Measurements from ENCODE around the gene MT1E.

DNA sequence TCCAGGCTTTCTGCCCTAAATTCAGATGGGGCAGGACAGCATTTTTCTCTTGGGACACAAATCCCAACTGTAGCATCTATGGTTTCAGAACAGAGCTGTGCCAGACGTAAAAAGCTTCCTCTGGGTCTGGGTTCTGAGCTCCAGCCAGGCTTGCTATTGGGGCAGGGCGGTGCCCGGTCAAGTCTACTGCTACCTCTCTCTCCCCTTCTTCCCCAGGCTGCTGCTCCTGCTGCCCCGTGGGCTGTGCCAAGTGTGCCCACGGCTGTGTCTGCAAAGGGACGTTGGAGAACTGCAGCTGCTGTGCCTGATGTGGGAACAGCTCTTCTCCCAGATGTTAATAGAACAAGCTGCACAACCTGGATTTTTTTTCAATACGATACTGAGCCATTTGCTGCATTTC is 8.0 kb downstream of the MT1E start:
- TF ChIP-seq, protein P1, sequence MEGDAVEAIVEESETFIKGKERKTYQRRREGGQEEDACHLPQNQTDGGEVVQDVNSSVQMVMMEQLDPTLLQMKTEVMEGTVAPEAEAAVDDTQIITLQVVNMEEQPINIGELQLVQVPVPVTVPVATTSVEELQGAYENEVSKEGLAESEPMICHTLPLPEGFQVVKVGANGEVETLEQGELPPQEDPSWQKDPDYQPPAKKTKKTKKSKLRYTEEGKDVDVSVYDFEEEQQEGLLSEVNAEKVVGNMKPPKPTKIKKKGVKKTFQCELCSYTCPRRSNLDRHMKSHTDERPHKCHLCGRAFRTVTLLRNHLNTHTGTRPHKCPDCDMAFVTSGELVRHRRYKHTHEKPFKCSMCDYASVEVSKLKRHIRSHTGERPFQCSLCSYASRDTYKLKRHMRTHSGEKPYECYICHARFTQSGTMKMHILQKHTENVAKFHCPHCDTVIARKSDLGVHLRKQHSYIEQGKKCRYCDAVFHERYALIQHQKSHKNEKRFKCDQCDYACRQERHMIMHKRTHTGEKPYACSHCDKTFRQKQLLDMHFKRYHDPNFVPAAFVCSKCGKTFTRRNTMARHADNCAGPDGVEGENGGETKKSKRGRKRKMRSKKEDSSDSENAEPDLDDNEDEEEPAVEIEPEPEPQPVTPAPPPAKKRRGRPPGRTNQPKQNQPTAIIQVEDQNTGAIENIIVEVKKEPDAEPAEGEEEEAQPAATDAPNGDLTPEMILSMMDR (conservative IDR thresholded peaks at IDR 0.05; ENCODE audit: low read depth, low read length), result no peak
- TF ChIP-seq EZH2 (IDR thresholded peaks at IDR 0.05; ENCODE audit: borderline replicate concordance, low read depth, low read length, poor library complexity, severe bottlenecking), result no peak
